ENCODE measurements around the gene GUCA1C.

DNA sequence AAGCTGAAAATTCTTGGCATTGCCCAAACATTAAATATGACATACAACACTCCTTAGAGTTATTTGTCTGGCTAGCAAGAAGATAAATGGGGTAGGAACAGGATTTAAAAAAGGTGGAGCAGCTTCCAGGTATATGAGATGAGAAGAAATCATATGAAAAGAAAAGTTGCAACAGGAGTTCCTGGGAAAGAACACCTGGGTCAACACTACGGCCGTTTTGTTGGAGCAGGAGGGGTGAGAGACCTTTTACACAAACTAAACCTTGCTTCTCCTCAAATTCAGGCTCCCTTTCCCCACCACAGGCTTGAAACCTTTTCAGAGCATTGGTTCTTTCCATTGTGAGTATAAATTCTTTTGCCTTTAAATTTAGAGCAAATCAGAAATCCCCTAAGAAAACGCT is 18.8 kb upstream of the GUCA1C start:
- TF ChIP-seq EP300 (IDR thresholded peaks at IDR 0.05; ENCODE audit: low read length): no peak
- TF ChIP-seq KAT7 (CRISPR knock-in tag; IDR thresholded peaks at IDR 0.05; ENCODE audit: borderline replicate concordance): no peak
- no peak for TF ChIP-seq ZSCAN32 (CRISPR knock-in tag; IDR thresholded peaks at IDR 0.05)
- TF ChIP-seq EZH2 (IDR thresholded peaks at IDR 0.05; ENCODE audit: borderline replicate concordance, low read depth, low read length): no peak
- TF ChIP-seq ZNF121 (CRISPR knock-in tag; conservative IDR thresholded peaks at IDR 0.05): no peak
- TF ChIP-seq POLR2AphosphoS5 (IDR thresholded peaks at IDR 0.05; ENCODE audit: control insufficient read depth, insufficient read depth, low read depth, low read length): no peak
- TF ChIP-seq GABPB1 (CRISPR knock-in tag; IDR thresholded peaks at IDR 0.05): no peak
- TF ChIP-seq POLR2G (IDR thresholded peaks at IDR 0.05; ENCODE audit: low read depth, low read length): no peak
- no peak for TF ChIP-seq FOXM1 (IDR thresholded peaks at IDR 0.05; ENCODE audit: low read depth)
- no peak for TF ChIP-seq FOXM1 (CRISPR knock-in tag; IDR thresholded peaks at IDR 0.05; ENCODE audit: low read depth)
- no peak for TF ChIP-seq ZFP30 (CRISPR knock-in tag; IDR thresholded peaks at IDR 0.05; ENCODE audit: borderline replicate concordance)
- no peak for TF ChIP-seq CEBPB (tag; IDR thresholded peaks at IDR 0.05)

All from K562 (cell line).